GM18502 (cell line): ENCODE results near the gene SUPT20HL1.
"Not testable (repeated sequence)": the region's sequence is repeated elsewhere in the genome, so short reads cannot be mapped to it uniquely, and the experiment has no call there.

Source experiments
- ATAC-seq: cut with Tn5 transposase; IDR thresholded peaks from one replicate; pipeline ENCODE4 v1.9.1; 2021; ENCODE audit warnings: mild to moderate bottlenecking; ENCODE audit not compliant: unreplicated experiment, poor library complexity

Gene SUPT20HL1

GRCh38 chrX:24362089-24362745, 1.8 kb downstream of the SUPT20HL1 start:
- not testable (repeated sequence) for ATAC-seq

GRCh38 chrX:24363432-24364181, 3.2 kb downstream of the SUPT20HL1 start:
- ATAC-seq = not testable (repeated sequence)

- no peak for ATAC-seq
Measured at GRCh38 chrX:24364326-24364725, 3.9 kb downstream of the SUPT20HL1 start.

- no peak for ATAC-seq
Measured at GRCh38 chrX:24364851-24365538, 4.6 kb downstream of the SUPT20HL1 start.

GRCh38 chrX:24366762-24367400, 6.4 kb downstream of the SUPT20HL1 start:
- ATAC-seq = not testable (repeated sequence)

GRCh38 chrX:24369816-24370215, 9.4 kb downstream of the SUPT20HL1 start:
- no peak for ATAC-seq

GRCh38 chrX:24371391-24371972, 11.0 kb downstream of the SUPT20HL1 start:
- ATAC-seq = peak; percentile 91

- no peak for ATAC-seq
Measured at GRCh38 chrX:24372021-24372763, 11.8 kb downstream of the SUPT20HL1 start.

GRCh38 chrX:24375600-24376131, 15.2 kb downstream of the SUPT20HL1 start:
- no peak for ATAC-seq

- no peak for ATAC-seq
Measured at GRCh38 chrX:24376403-24376802, 16.0 kb downstream of the SUPT20HL1 start.

- ATAC-seq = no peak
Measured at GRCh38 chrX:24377195-24377594, 16.8 kb downstream of the SUPT20HL1 start.

- no peak for ATAC-seq
Measured at GRCh38 chrX:24377911-24378468, 17.6 kb downstream of the SUPT20HL1 start.

- no peak for ATAC-seq
Measured at GRCh38 chrX:24378706-24379105, 18.3 kb downstream of the SUPT20HL1 start.

GRCh38 chrX:24380262-24381187, 20.1 kb downstream of the SUPT20HL1 start:
- no peak for ATAC-seq

- ATAC-seq = not testable (repeated sequence)
Measured at GRCh38 chrX:24382315-24382714, 21.9 kb downstream of the SUPT20HL1 start.

GRCh38 chrX:24387724-24388123, 27.3 kb downstream of the SUPT20HL1 start:
- ATAC-seq = no peak

GRCh38 chrX:24391389-24391788, 30.9 kb downstream of the SUPT20HL1 start:
- no peak for ATAC-seq

- no peak for ATAC-seq
Measured at GRCh38 chrX:24391843-24392242, 31.4 kb downstream of the SUPT20HL1 start.
